ENCODE measurements around the gene RNF223. TPM values are rescaled to one million over a fixed set of nuclear protein-coding genes. Genes with fewer than 3 reads are reported as not detected.

Gene RNF223
- total RNA-seq, 1 experiment from 2014 or later: 6.3 TPM

- Histone ChIP-seq H2AFZ (ENCODE audit: low read depth, low read length, poor library complexity, severe bottlenecking) (no peak overlapping the region), H3K4me3 (replicated peaks in 1 of 2; ENCODE audit: low read depth in 1 of 2, low read length in 2 of 2) (peak overlapping the region in 1 of 2 experiments; percentile 70; a peak in 1 of 4 replicates), H3K27ac (ENCODE audit: low read depth, low read length) (peak overlapping the region; percentile 91; the same call in 1 of the 2 replicates), H3K9me3 (ENCODE audit: control insufficient read depth in 1 of 2, insufficient read depth in 1 of 2, low read depth in 1 of 2, low read length in 2 of 2) (no peaks in the 10 kb centered on the region), H3K4me1 (ENCODE audit: control insufficient read depth in 1 of 2, insufficient read depth in 2 of 2, low read length in 2 of 2) (peaks cover 37 to 52% of the 10 kb centered on the region in 2 experiments), H3K9ac (ENCODE audit: low read length) (peak overlapping the region; percentile 82; the same call in 1 of the 2 replicates), H3K9me2 (ENCODE audit: insufficient read depth) (no peaks in the 10 kb centered on the region), H3K36me3 (ENCODE audit: control insufficient read depth in 1 of 2, insufficient read depth in 2 of 2, low read length in 2 of 2) (no peaks in the 10 kb centered on the region), H3K4me2 (ENCODE audit: low read length) (peak overlapping the region; percentile 98), H3K27me3 (ENCODE audit: insufficient read depth, low read length) (no peaks in the 10 kb centered on the region), H4K20me1 (ENCODE audit: insufficient read depth) (no peaks in the 10 kb centered on the region), H3K79me2 (ENCODE audit: insufficient read depth, low read length) (peaks cover 3% of the 10 kb centered on the region; the same call in 1 of the 2 replicates)
- intact Hi-C loops (cut with micrococcal nuclease): loop anchor here (5.0 kb wide), 1 partner anchor 273 kb away; the partner anchor contains the start of gene DVL1
- ChIA-PET RAD21 (ENCODE audit: low non-redundant PET in 1 of 2, low total read pairs in 2 of 2, uncharacterized antibody in 2 of 2, unreplicated experiment in 2 of 2) (no interaction called here), POLR2A (interaction anchor here (0.7 to 1.3 kb wide), 11 partner anchors 11 to 230 kb away, joined by 3 to 11 read pairs (median 3); partner anchors contain the start of genes AGRN and ISG15), CTCF (no interaction called here)
- ATAC-seq: 0 out of 2 replicates have a peak, but pooled peaks have one; percentile 1
- BruUV-seq (replicated peaks): no TSS peak
- no peak for DNase-seq (ENCODE audit: low read depth, low spot score)
- TF ChIP-seq ZFX (IDR thresholded peaks at IDR 0.05) (no peak), SP1 (IDR thresholded peaks at IDR 0.05; ENCODE audit: low read depth) (no peak), RAD21 (IDR thresholded peaks at IDR 0.05; ENCODE audit: low read depth) (no peak), MAX (IDR thresholded peaks at IDR 0.05) (no peak), EZH2phosphoT487 (IDR thresholded peaks at IDR 0.05; ENCODE audit: borderline replicate concordance) (no peak), POLR2A (IDR thresholded peaks at IDR 0.05; ENCODE audit: borderline replicate concordance, extremely low read depth, insufficient read depth, insufficient read length) (no peak), ELF1 (IDR thresholded peaks at IDR 0.05; ENCODE audit: borderline replicate concordance, low read depth) (no peak), EZH2 (IDR thresholded peaks at IDR 0.05) (no peak)
- TF ChIP-seq, protein P1, sequence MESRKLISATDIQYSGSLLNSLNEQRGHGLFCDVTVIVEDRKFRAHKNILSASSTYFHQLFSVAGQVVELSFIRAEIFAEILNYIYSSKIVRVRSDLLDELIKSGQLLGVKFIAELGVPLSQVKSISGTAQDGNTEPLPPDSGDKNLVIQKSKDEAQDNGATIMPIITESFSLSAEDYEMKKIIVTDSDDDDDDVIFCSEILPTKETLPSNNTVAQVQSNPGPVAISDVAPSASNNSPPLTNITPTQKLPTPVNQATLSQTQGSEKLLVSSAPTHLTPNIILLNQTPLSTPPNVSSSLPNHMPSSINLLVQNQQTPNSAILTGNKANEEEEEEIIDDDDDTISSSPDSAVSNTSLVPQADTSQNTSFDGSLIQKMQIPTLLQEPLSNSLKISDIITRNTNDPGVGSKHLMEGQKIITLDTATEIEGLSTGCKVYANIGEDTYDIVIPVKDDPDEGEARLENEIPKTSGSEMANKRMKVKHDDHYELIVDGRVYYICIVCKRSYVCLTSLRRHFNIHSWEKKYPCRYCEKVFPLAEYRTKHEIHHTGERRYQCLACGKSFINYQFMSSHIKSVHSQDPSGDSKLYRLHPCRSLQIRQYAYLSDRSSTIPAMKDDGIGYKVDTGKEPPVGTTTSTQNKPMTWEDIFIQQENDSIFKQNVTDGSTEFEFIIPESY (IDR thresholded peaks at IDR 0.05; ENCODE audit: extremely low read depth, insufficient replicate concordance, low read length): no peak
Observed at GRCh38 chr1:1074631-1075147, 583 bp upstream of the RNF223 start.
